HepG2 (cell line): ENCODE results near the gene TMEM106B. TPM values are rescaled to one million over a fixed set of nuclear protein-coding genes. Genes with fewer than 3 reads are reported as not detected.

Experiments
- ATAC-seq: fragments of 200-7000 bp; cut with Tn5 transposase; 3 replicates; pipeline ENCODE4 v1.9.1; 2020; ENCODE audit warnings: mild to moderate bottlenecking, moderate library complexity
- BruUV-seq: library from RNA; stranded (reverse); fragments of 400-500 nt; replicated peaks from 2 replicates; lab custom pipeline; 2021; lab: Mats Ljungman, UMichigan
- CTCF ChIA-PET: fragments of 300-600 bp; formaldehyde crosslinking; extraction: SDS; loops from one replicate; lab custom pipeline; 2021; ENCODE audit warnings: low total read pairs, inconsistent platforms, low intra/inter-chr PET ratio; lab: Yijun Ruan, JAX
- POLR2A ChIA-PET: fragments of 350-600 bp; sonication (Branson Sonifier 250); formaldehyde crosslinking; loops from one replicate; lab custom pipeline; 2020; ENCODE audit warnings: antibody characterized with exemption, inconsistent platforms; lab: Yijun Ruan, JAX
- DNase-seq: peaks from one replicate; pipeline ENCODE4 v3.0.0-alpha.2; 2015; ENCODE audit warnings: low spot score
- FAIRE-seq: peaks from 3 replicates; lab custom pipeline; 2011; peaks lifted over from hg19 to GRCh38; lab: Jason Lieb, UNC
- H2AFZ ChIP-seq: one replicate; pipeline ENCODE4 v1.6.1; 2011; ENCODE audit warnings: low read length, inconsistent platforms
- H3K27ac ChIP-seq: fragments of 300-600 bp; 3 replicates; pipeline ENCODE4 v1.8.0; 2011; ENCODE audit warnings: mixed run types, mild to moderate bottlenecking, mixed read lengths, low read length, inconsistent platforms; ENCODE audit not compliant: insufficient read depth; ENCODE audit errors: extremely low read length
- H3K27me3 ChIP-seq, 2 experiments: fragments of 200-600 bp in 1 of 2; 2 replicates in 1 of 2; 3 replicates in 1 of 2; pipeline versions ENCODE4 v1.6.0 to v1.8.0; 2011; ENCODE audit warnings: low read length in 2 of 2, mild to moderate bottlenecking in 2 of 2, moderate library complexity in 2 of 2, inconsistent platforms in 1 of 2; ENCODE audit not compliant: insufficient read depth in 2 of 2, control insufficient read depth in 1 of 2
- H3K36me3 ChIP-seq, 2 experiments: fragments of 200-600 bp in 1 of 2; replicated peaks in 1 of 2; 2 replicates in 1 of 2; 3 replicates in 1 of 2; pipeline versions ENCODE4 v1.5.1 to v1.8.0; 2011; ENCODE audit warnings: low read length in 2 of 2, inconsistent platforms in 1 of 2; ENCODE audit not compliant: insufficient read depth in 2 of 2, control insufficient read depth in 1 of 2
- H3K4me1 ChIP-seq: 2 replicates; pipeline ENCODE4 v1.5.1; 2012; ENCODE audit warnings: low read length, inconsistent platforms; ENCODE audit not compliant: insufficient read depth
- H3K4me2 ChIP-seq: 2 replicates; pipeline ENCODE4 v1.6.0; 2011; ENCODE audit warnings: low read depth, low read length, inconsistent platforms
- H3K4me3 ChIP-seq, 3 experiments: fragments of 200-600 bp in 1 of 3; sonication (generic), shearing (Covaris generic) in 1 of 3; replicated peaks in 1 of 3; 2 replicates each; pipeline ENCODE4 v1.5.1; 2011 to 2016; ENCODE audit warnings: low read length in 3 of 3, inconsistent platforms in 2 of 3, low read depth in 2 of 3, mild to moderate bottlenecking in 2 of 3, control low read depth in 1 of 3, mixed read lengths in 1 of 3; ENCODE audit not compliant: insufficient read depth in 1 of 3
- H3K79me2 ChIP-seq: one replicate; pipeline ENCODE4 v1.6.1; 2011; ENCODE audit warnings: low read length, inconsistent platforms; ENCODE audit not compliant: insufficient read depth
- H3K9ac ChIP-seq: 2 replicates; pipeline ENCODE4 v1.6.0; 2011; ENCODE audit warnings: mild to moderate bottlenecking, low read depth, low read length, inconsistent platforms; ENCODE audit not compliant: insufficient read depth
- H3K9me3 ChIP-seq: 2 replicates; pipeline ENCODE4 v1.5.1; 2012; ENCODE audit warnings: mild to moderate bottlenecking, low read length
- H4K20me1 ChIP-seq: 2 replicates; pipeline ENCODE4 v1.6.0; 2011; ENCODE audit warnings: inconsistent platforms, mild to moderate bottlenecking, low read length, moderate library complexity; ENCODE audit not compliant: insufficient read depth
- ARHGAP35 ChIP-seq: sonication (generic); formaldehyde crosslinking; IDR thresholded peaks from 2 replicates; pipeline ENCODE4 v1.9.0; 2022; ENCODE audit warnings: mild to moderate bottlenecking, inconsistent platforms, moderate library complexity, missing genetic modification reagents, borderline replicate concordance
- ATAD3A ChIP-seq: sonication (generic); formaldehyde crosslinking; IDR thresholded peaks from 2 replicates; pipeline ENCODE4 v1.4.0; 2020; ENCODE audit warnings: missing genetic modification reagents
- ATRX ChIP-seq: sonication (generic); formaldehyde crosslinking; IDR thresholded peaks from 2 replicates; pipeline ENCODE4 v1.4.0; 2020; ENCODE audit warnings: missing genetic modification reagents, borderline replicate concordance
- BCL6 ChIP-seq: IDR thresholded peaks from 2 replicates; pipeline ENCODE4 v1.6.1; 2016; ENCODE audit warnings: missing genetic modification reagents, missing compliant biosample characterization
- CERS6 ChIP-seq: sonication (generic); formaldehyde crosslinking; IDR thresholded peaks from 2 replicates; pipeline ENCODE4 v1.5.0; 2020; ENCODE audit warnings: missing genetic modification reagents
- DRAP1 ChIP-seq: IDR thresholded peaks from 2 replicates; pipeline ENCODE4 v1.6.1; 2016; ENCODE audit warnings: missing genetic modification reagents, missing compliant biosample characterization
- FOXK1 ChIP-seq: sonication (generic); formaldehyde crosslinking; IDR thresholded peaks from 2 replicates; pipeline ENCODE4 v1.4.0; 2020; ENCODE audit warnings: low read depth, missing genetic modification reagents, borderline replicate concordance
- JUN ChIP-seq: sonication (generic); formaldehyde crosslinking; IDR thresholded peaks from 2 replicates; pipeline ENCODE4 v1.4.0; 2020; ENCODE audit warnings: mild to moderate bottlenecking, missing genetic modification reagents
- PCBP1 ChIP-seq: fragments of 200-400 bp; formaldehyde crosslinking; IDR thresholded peaks from 2 replicates; pipeline ENCODE4 v1.6.1; 2017; ENCODE audit warnings: mild to moderate bottlenecking, low read depth, low read length, borderline replicate concordance
- TCF7L2 ChIP-seq: IDR thresholded peaks from 2 replicates; pipeline ENCODE4 v1.6.1; 2011; ENCODE audit warnings: mild to moderate bottlenecking, low read depth, low read length, moderate library complexity
- TIGD3 ChIP-seq: sonication (generic); formaldehyde crosslinking; IDR thresholded peaks from 2 replicates; pipeline ENCODE4 v1.5.1; 2020; ENCODE audit warnings: mild to moderate bottlenecking, missing genetic modification reagents, borderline replicate concordance
- TRIM22 ChIP-seq: fragments of 450-650 bp; IDR thresholded peaks from 2 replicates; pipeline ENCODE4 v1.6.1; 2017
- ZMAT3 ChIP-seq: sonication (generic); formaldehyde crosslinking; conservative IDR thresholded peaks from 2 replicates; pipeline ENCODE4 v1.7.0; 2021; ENCODE audit warnings: missing genetic modification reagents
- ZNF331 ChIP-seq: sonication (generic); formaldehyde crosslinking; IDR thresholded peaks from 2 replicates; pipeline ENCODE4 v1.4.0; 2020; ENCODE audit warnings: missing genetic modification reagents
- ZNF605 ChIP-seq: sonication (generic); formaldehyde crosslinking; IDR thresholded peaks from 2 replicates; pipeline ENCODE4 v1.8.0; 2022; ENCODE audit warnings: mild to moderate bottlenecking, missing genetic modification reagents
- WGBS: methylation state at CpG from one replicate; pipeline ENCODE4 v1.1.6; 2017; ENCODE audit warnings: low lambda C conversion rate; 5-methylcytosine and 5-hydroxymethylcytosine counted together
- in situ Hi-C: cut with HindIII; loops from 2 replicates; pipeline ENCODE4 v1.10.0; 2017; ENCODE audit warnings: low pct_unique_long_range_greater_than_20kb; ENCODE audit not compliant: extremely low pct_ligation_motif_present
- intact Hi-C: fragments of 100-400 bp; cut with micrococcal nuclease; formaldehyde crosslinking; loops from one replicate; pipeline ENCODE4 v1.10.0; 2022; ENCODE audit not compliant: unreplicated experiment
- polyA plus RNA-seq, 8 experiments: library from polyadenylated mRNA; depleted of rRNA in 3 of 8; stranded (reverse) in 7 of 8; unstranded in 1 of 8; fragments of >200 nt; fragmentation: Illumina TruSeq in 4 of 8; extraction: Trizol in 4 of 8; gene quantifications; 2 replicates each; pipeline versions ENCODE4 v1.2.1 to v1.2.3, GENCODE V29; 2011 to 2016; ENCODE audit warnings: low read depth in 4 of 8, missing spikeins in 1 of 8, mixed read lengths in 1 of 8; ENCODE audit not compliant: insufficient read depth in 1 of 8
- total RNA-seq, 5 experiments: library from RNA; depleted of rRNA; stranded (reverse); fragments of >200 nt; fragmentation: Illumina TruSeq; extraction: Trizol; gene quantifications; 2 replicates each; pipeline ENCODE4 v1.2.3, GENCODE V29; 2016; ENCODE audit warnings: low read depth in 1 of 5

Gene TMEM106B
- total and polyA plus RNA-seq, 2 of the 13 experiments (the other 11 are each of a cell fraction or from before 2014, with no cell fraction given): 16.8 to 25.1 TPM

- TF ChIP-seq CERS6: no peak
- no peak for TF ChIP-seq TCF7L2
- no peak for TF ChIP-seq ZNF331 (CRISPR knock-in tag)
- TF ChIP-seq TIGD3: no peak
- TF ChIP-seq, all 625 proteins: peak for 0
Measured at GRCh38 chr7:12217311-12217710, 6.2 kb downstream of the TMEM106B start (continued).

- no peak for ATAC-seq
- no peak for TF ChIP-seq PCBP1
- no peak for TF ChIP-seq FOXK1 (CRISPR knock-in tag)
- TF ChIP-seq ATAD3A (CRISPR knock-in tag): no peak
- TF ChIP-seq ARHGAP35 (CRISPR knock-in tag): no peak
- no peak for TF ChIP-seq TRIM22
- no peak for TF ChIP-seq DRAP1
- no peak for TF ChIP-seq BCL6
- TF ChIP-seq ZMAT3 (CRISPR knock-in tag): no peak
- no peak for TF ChIP-seq ATRX
- TF ChIP-seq JUN (CRISPR knock-in tag): no peak
- no peak for TF ChIP-seq ZNF605
- BruUV-seq: no TSS peak
- intact Hi-C loops: no loop called here
- Histone ChIP-seq H3K79me2 (no peaks in the 10 kb centered on the region), H3K27me3 (no peaks in the 10 kb centered on the region), H3K4me3 (no peak overlapping the region), H3K27ac (no peak overlapping the region), H3K4me2 (no peak overlapping the region), H2AFZ (no peak overlapping the region), H3K9me3 (no peaks in the 10 kb centered on the region), H3K4me1 (no peaks in the 10 kb centered on the region), H3K9ac (no peak overlapping the region), H4K20me1 (no peaks in the 10 kb centered on the region), H3K36me3 (no peaks in the 10 kb centered on the region; a peak in 1 of 5 replicates)
- DNase-seq: no peak
- in situ Hi-C loops: no loop called here
- FAIRE-seq: no peak
- CTCF ChIA-PET: no interaction called here
- POLR2A ChIA-PET: interaction anchor here (1.2 kb wide), 1 partner anchor 10 kb away, joined by 7 read pairs; the partner anchor contains the start of gene TMEM106B
- 100% methylated on average over 1 of the region's 1 CpG for WGBS
Measured at GRCh38 chr7:12220389-12221046, 9.4 kb downstream of the TMEM106B start.
